H1 (cell line): ENCODE results near the gene ZNF626. TPM values are rescaled to one million over a fixed set of nuclear protein-coding genes. Genes with fewer than 3 reads are reported as not detected.

Experiments used
- CTCF ChIA-PET: fragments of 300-600 bp; sonication (Branson Sonifier 250); formaldehyde crosslinking; loops from one replicate; lab custom pipeline; 2021; ENCODE audit not compliant: partially characterized antibody; lab: Charles Lee
- POLR2A ChIA-PET: fragments of 300-600 bp; sonication (Branson Sonifier 250); formaldehyde crosslinking; loops from one replicate; lab custom pipeline; 2021; ENCODE audit warnings: inconsistent platforms; ENCODE audit not compliant: partially characterized antibody; lab: Charles Lee
- DNase-seq, 2 experiments: peaks; one replicate each; pipeline versions ENCODE4 v3.0.0 to v3.0.0-alpha.2; 2010 to 2022; ENCODE audit warnings: low spot score in 2 of 2, low read depth in 1 of 2, mixed read lengths in 1 of 2
- FAIRE-seq: peaks from 2 replicates; lab custom pipeline; 2011; peaks lifted over from hg19 to GRCh38; lab: Jason Lieb, UNC
- H2AFZ ChIP-seq: 2 replicates; pipeline ENCODE4 v1.8.1; 2012; ENCODE audit warnings: low read length, inconsistent platforms
- H2AK5ac ChIP-seq: 2 replicates; pipeline ENCODE4 v1.6.1; 2013; ENCODE audit warnings: low read depth, low read length
- H2BK120ac ChIP-seq: replicated peaks from 2 replicates; pipeline ENCODE3; 2013; ENCODE audit warnings: low read depth, low read length, inconsistent platforms
- H2BK12ac ChIP-seq: 2 replicates; pipeline ENCODE4 v1.6.1; 2013; ENCODE audit warnings: low read depth, low read length
- H2BK15ac ChIP-seq: 2 replicates; pipeline ENCODE4 v1.6.1; 2013; ENCODE audit warnings: low read length
- H2BK20ac ChIP-seq: 2 replicates; pipeline ENCODE4 v1.6.1; 2013; ENCODE audit warnings: low read length
- H2BK5ac ChIP-seq: 2 replicates; pipeline ENCODE4 v1.6.1; 2013; ENCODE audit warnings: low read depth, low read length
- H3K14ac ChIP-seq: 2 replicates; pipeline ENCODE4 v1.6.1; 2013; ENCODE audit warnings: inconsistent platforms; ENCODE audit not compliant: insufficient read length
- H3K18ac ChIP-seq: 2 replicates; pipeline ENCODE4 v1.6.1; 2013; ENCODE audit warnings: low read length; ENCODE audit errors: extremely low read depth
- H3K23ac ChIP-seq: 2 replicates; pipeline ENCODE4 v1.6.1; 2013; ENCODE audit warnings: inconsistent platforms; ENCODE audit not compliant: insufficient read length
- H3K23me2 ChIP-seq: 2 replicates; pipeline ENCODE4 v1.6.1; 2013; ENCODE audit warnings: low read depth, low read length
- H3K27ac ChIP-seq: 2 replicates; pipeline ENCODE4 v1.6.1; 2011; ENCODE audit warnings: low read depth, low read length, inconsistent platforms
- H3K27me3 ChIP-seq, 4 experiments: replicated peaks in 1 of 4; 1 replicate in 1 of 4; 2 replicates in 3 of 4; pipeline versions ENCODE4 v1.6.1 to v1.8.1; 2011 to 2013; ENCODE audit warnings: low read length in 3 of 4, mild to moderate bottlenecking in 3 of 4, inconsistent platforms in 2 of 4, mixed read lengths in 2 of 4, moderate library complexity in 1 of 4; ENCODE audit not compliant: control insufficient read depth in 3 of 4, insufficient read depth in 3 of 4; ENCODE audit errors: extremely low read depth in 1 of 4
- H3K36me3 ChIP-seq, 4 experiments: 2 replicates each; pipeline versions ENCODE4 v1.6.1 to v1.8.1; 2011 to 2013; ENCODE audit warnings: mild to moderate bottlenecking in 4 of 4, low read length in 3 of 4, moderate library complexity in 2 of 4, control low read depth in 1 of 4, inconsistent platforms in 1 of 4; ENCODE audit not compliant: insufficient read depth in 4 of 4, control insufficient read depth in 2 of 4
- H3K4ac ChIP-seq: replicated peaks from 2 replicates; pipeline ENCODE3; 2013; ENCODE audit warnings: low read length, low read depth, mixed read lengths, inconsistent platforms; ENCODE audit not compliant: insufficient read length
- H3K4me1 ChIP-seq, 4 experiments: replicated peaks in 1 of 4; 1 replicate in 1 of 4; 2 replicates in 3 of 4; pipeline versions ENCODE4 v1.6.1 to v1.8.1; 2011 to 2013; ENCODE audit warnings: low read length in 3 of 4, inconsistent platforms in 2 of 4, mixed read lengths in 1 of 4; ENCODE audit not compliant: insufficient read depth in 4 of 4, control insufficient read depth in 3 of 4
- H3K4me2 ChIP-seq, 2 experiments: 2 replicates each; pipeline versions ENCODE4 v1.6.1 to v1.8.1; 2011 to 2013; ENCODE audit warnings: low read depth in 2 of 2, low read length in 2 of 2, control low read depth in 1 of 2, inconsistent platforms in 1 of 2, mild to moderate bottlenecking in 1 of 2; ENCODE audit not compliant: insufficient read depth in 1 of 2
- H3K4me3 ChIP-seq, 4 experiments: fragments of 200-600, 300-600 bp in 1 of 4; sonication (generic), shearing (Covaris generic), sonication (Bioruptor Twin) in 1 of 4; 2 replicates each; pipeline versions ENCODE4 v1.5.1 to v1.8.1; 2011 to 2016; ENCODE audit warnings: low read length in 4 of 4, low read depth in 3 of 4, control low read depth in 2 of 4, inconsistent platforms in 2 of 4, mild to moderate bottlenecking in 2 of 4, mixed read lengths in 1 of 4, moderate library complexity in 1 of 4; ENCODE audit not compliant: insufficient read depth in 2 of 4; ENCODE audit errors: extremely low read depth in 1 of 4
- H3K56ac ChIP-seq: replicated peaks from 2 replicates; pipeline ENCODE3; 2013; ENCODE audit warnings: low read depth, mild to moderate bottlenecking, mixed read lengths, low read length, inconsistent platforms; ENCODE audit not compliant: insufficient read length
- H3K79me1 ChIP-seq: 2 replicates; pipeline ENCODE4 v1.6.1; 2013; ENCODE audit warnings: low read depth, low read length, control low read depth
- H3K79me2 ChIP-seq, 2 experiments: 2 replicates each; pipeline versions ENCODE4 v1.6.1 to v1.8.1; 2012 to 2013; ENCODE audit warnings: low read length in 2 of 2, mild to moderate bottlenecking in 2 of 2, inconsistent platforms in 1 of 2; ENCODE audit not compliant: insufficient read depth in 2 of 2, control insufficient read depth in 1 of 2
- H3K9ac ChIP-seq, 4 experiments: replicated peaks in 1 of 4; 1 replicate in 1 of 4; 2 replicates in 3 of 4; pipeline versions ENCODE4 v1.6.1 to v1.8.1; 2011 to 2013; ENCODE audit warnings: low read depth in 3 of 4, low read length in 3 of 4, control low read depth in 2 of 4, mild to moderate bottlenecking in 2 of 4, moderate library complexity in 2 of 4, inconsistent platforms in 1 of 4; ENCODE audit errors: extremely low read depth in 1 of 4
- H3K9me3 ChIP-seq, 2 experiments: 2 replicates each; pipeline versions ENCODE4 v1.6.1 to v1.8.1; 2012 to 2013; ENCODE audit warnings: mild to moderate bottlenecking in 2 of 2, moderate library complexity in 2 of 2, control low read depth in 1 of 2, inconsistent platforms in 1 of 2, low read depth in 1 of 2, low read length in 1 of 2, mixed read lengths in 1 of 2; ENCODE audit not compliant: insufficient read depth in 2 of 2
- H4K20me1 ChIP-seq, 2 experiments: replicated peaks in 1 of 2; 2 replicates each; pipeline versions ENCODE3 to v1.8.1; 2011 to 2013; ENCODE audit warnings: inconsistent platforms in 2 of 2, low read length in 2 of 2, mild to moderate bottlenecking in 1 of 2; ENCODE audit not compliant: insufficient read depth in 2 of 2, control insufficient read depth in 1 of 2
- H4K5ac ChIP-seq: 2 replicates; pipeline ENCODE4 v1.6.1; 2013; ENCODE audit warnings: low read length, low read depth, mixed read lengths, inconsistent platforms; ENCODE audit not compliant: insufficient read length
- H4K8ac ChIP-seq: 2 replicates; pipeline ENCODE4 v1.8.0; 2013; ENCODE audit warnings: mild to moderate bottlenecking, moderate library complexity, low read length, inconsistent platforms; ENCODE audit not compliant: insufficient read depth; ENCODE audit errors: extremely low read depth
- H4K91ac ChIP-seq: replicated peaks from 2 replicates; pipeline ENCODE3; 2013; ENCODE audit warnings: low read length, mixed read lengths, inconsistent platforms; ENCODE audit not compliant: insufficient read length
- CBX8 ChIP-seq: fragments of 300-800, 300-1000 bp; sonication (generic); IDR thresholded peaks from 2 replicates; pipeline ENCODE4 v1.7.1; 2016; ENCODE audit warnings: low read depth, low read length, borderline replicate concordance
- MAX ChIP-seq: IDR thresholded peaks from 2 replicates; pipeline ENCODE4 v1.6.1; 2012; ENCODE audit warnings: inconsistent platforms
- RNF2 ChIP-seq: fragments of 200-900, 300-1000 bp; sonication (generic); IDR thresholded peaks from 2 replicates; pipeline ENCODE4 v1.7.1; 2016; ENCODE audit warnings: borderline replicate concordance, low read depth, mild to moderate bottlenecking, antibody characterized with exemption, low read length; ENCODE audit not compliant: poor library complexity, severe bottlenecking; ENCODE audit errors: missing control alignments
- WGBS, 2 experiments: shearing (Covaris generic) in 1 of 2; methylation state at CpG; one replicate each; pipeline versions ENCODE4 v1.1.6 to v1.1.7; 2013 to 2015; ENCODE audit warnings: low lambda C conversion rate in 2 of 2, mixed read lengths in 2 of 2, inconsistent platforms in 1 of 2, low coverage in 1 of 2, missing lambda C conversion rate in 1 of 2; ENCODE audit not compliant: insufficient replicate concordance in 2 of 2, insufficient coverage in 1 of 2, insufficient read length in 1 of 2; ENCODE audit errors: extremely low coverage in 1 of 2, missing lambda C conversion rate in 1 of 2; 5-methylcytosine and 5-hydroxymethylcytosine counted together
- polyA plus RNA-seq, 7 experiments: library from polyadenylated mRNA; depleted of rRNA in 3 of 7; stranded (reverse) in 5 of 7; unstranded in 2 of 7; fragments of >200 nt in 5 of 7; fragments of 200-250 nt in 2 of 7; gene quantifications; 1 replicate in 5 of 7; 2 replicates in 1 of 7; 4 replicates in 1 of 7; pipeline versions ENCODE4 v1.2.1 to v1.2.3, GENCODE V29; 2011 to 2013; ENCODE audit warnings: missing spikeins in 2 of 7, mixed read lengths in 2 of 7
- total RNA-seq: library from RNA; stranded (reverse); fragmentation: NEBNext Ultra II Directional; extraction: Animal tissue kit (Norgen Biotek cat#: 25700); gene quantifications from 2 replicates; pipeline ENCODE4 v1.2.1, GENCODE V29; 2021
- TF ChIP-seq, protein P1 (sequence below): IDR thresholded peaks from 2 replicates; pipeline ENCODE4 v1.6.1; 2012; ENCODE audit warnings: inconsistent platforms
- TF ChIP-seq, protein P2 (sequence below): IDR thresholded peaks from 2 replicates; pipeline ENCODE4 v1.6.1; 2011; ENCODE audit warnings: low read length, improper control_type of control experiment

The ZNF626 gene
- total and polyA plus RNA-seq, 2 of the 8 experiments (the other 6 are each of a cell fraction or from before 2014, with no cell fraction given), result 4.7 to 28.4 TPM

GRCh38 chr19:20660473-20661140 lies 764 bp downstream of the ZNF626 start:
- ChIA-PET CTCF (interaction anchor here (0.6 to 0.8 kb wide), 3 partner anchors 103 to 1022 kb away, joined by 3 read pairs; no protein-coding TSS in a partner anchor), POLR2A (interaction anchor here (0.7 to 2.2 kb wide), 13 partner anchors 9 to 1032 kb away, joined by 3 to 17 read pairs (median 4); partner anchors contain the start of genes ZNF66 and ZNF737)
- peak overlapping the region; percentile 48; the same call in 1 of the 2 replicates for H2BK5ac ChIP-seq
- H2BK12ac ChIP-seq, result no peak overlapping the region; the same call in 1 of the 2 replicates
- H3K27me3 ChIP-seq, result no peaks in the 10 kb centered on the region
- H3K23ac ChIP-seq, result no peak overlapping the region
- H3K9me3 ChIP-seq, result no peaks in the 10 kb centered on the region
- H2BK120ac ChIP-seq, result no peak overlapping the region
- FAIRE-seq (no peak), DNase-seq (no peak)
- no peak overlapping the region for H2BK20ac ChIP-seq
- no peak overlapping the region for H3K56ac ChIP-seq
- peak overlapping the region; percentile 91 to 99 (median 97) for H3K4me3 ChIP-seq
- no peak overlapping the region for H4K5ac ChIP-seq
- no peak overlapping the region; the same call in 1 of the 2 replicates for H2AK5ac ChIP-seq
- H3K14ac ChIP-seq, result no peak overlapping the region
- peaks cover 0 to 28% (median 4%) of the 10 kb centered on the region in 4 experiments; a peak in 4 of 8 replicates for H3K36me3 ChIP-seq
- H4K91ac ChIP-seq, result no peak overlapping the region
- 20% methylated on average over 26 of the region's 29 CpGs; no CpG with 5 or more reads in 1 of the 2 experiments for WGBS, 2 experiments
- H3K9ac ChIP-seq, result peak overlapping the region; percentile 92 to 98 (median 96)
- H4K20me1 ChIP-seq, result peaks cover 4 to 7% of the 10 kb centered on the region in 2 experiments
- H3K4me2 ChIP-seq, result peak overlapping the region; percentile 72 to 88
- no peak overlapping the region for H2BK15ac ChIP-seq
- H3K4ac ChIP-seq, result no peak overlapping the region
- no peaks in the 10 kb centered on the region; the same call in 1 of the 2 replicates for H3K79me1 ChIP-seq
- TF ChIP-seq RNF2 (no peak), MAX (peak; percentile 88), CBX8 (no peak)
- TF ChIP-seq, protein P1, sequence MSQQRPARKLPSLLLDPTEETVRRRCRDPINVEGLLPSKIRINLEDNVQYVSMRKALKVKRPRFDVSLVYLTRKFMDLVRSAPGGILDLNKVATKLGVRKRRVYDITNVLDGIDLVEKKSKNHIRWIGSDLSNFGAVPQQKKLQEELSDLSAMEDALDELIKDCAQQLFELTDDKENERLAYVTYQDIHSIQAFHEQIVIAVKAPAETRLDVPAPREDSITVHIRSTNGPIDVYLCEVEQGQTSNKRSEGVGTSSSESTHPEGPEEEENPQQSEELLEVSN, result peak; percentile 58; the same call in 1 of the 2 replicates
- TF ChIP-seq, protein P2, sequence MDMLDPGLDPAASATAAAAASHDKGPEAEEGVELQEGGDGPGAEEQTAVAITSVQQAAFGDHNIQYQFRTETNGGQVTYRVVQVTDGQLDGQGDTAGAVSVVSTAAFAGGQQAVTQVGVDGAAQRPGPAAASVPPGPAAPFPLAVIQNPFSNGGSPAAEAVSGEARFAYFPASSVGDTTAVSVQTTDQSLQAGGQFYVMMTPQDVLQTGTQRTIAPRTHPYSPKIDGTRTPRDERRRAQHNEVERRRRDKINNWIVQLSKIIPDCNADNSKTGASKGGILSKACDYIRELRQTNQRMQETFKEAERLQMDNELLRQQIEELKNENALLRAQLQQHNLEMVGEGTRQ, result 0 out of 2 replicates have a peak, but pooled peaks have one; percentile 47
- TF ChIP-seq, all 59 proteins: peak for 3
- peaks cover 0 to 10% (median 3%) of the 10 kb centered on the region in 4 experiments; a peak in 4 of 7 replicates for H3K4me1 ChIP-seq
- H4K8ac ChIP-seq, result peak overlapping the region; percentile 90; the same call in 1 of the 2 replicates
- H3K18ac ChIP-seq, result no peak overlapping the region; the same call in 1 of the 2 replicates
- H2AFZ ChIP-seq, result no peak overlapping the region
- peaks cover 36 to 57% of the 10 kb centered on the region in 2 experiments for H3K79me2 ChIP-seq
- H3K27ac ChIP-seq, result no peak overlapping the region
- peaks cover 7% of the 10 kb centered on the region; the same call in 1 of the 2 replicates for H3K23me2 ChIP-seq
